ENCODE data around the gene LRRC30.

GRCh38 chr18:7261199-7261598 is 30.3 kb downstream of the LRRC30 start:
- TF ChIP-seq CTCF (conservative IDR thresholded peaks at IDR 0.05; ENCODE audit: low read length) = no peak
- no peak for TF ChIP-seq EZH2phosphoT487 (IDR thresholded peaks at IDR 0.05; ENCODE audit: borderline replicate concordance, low read depth, low read length)

Measured in OCI-LY7 (cell line).